Measurements from ENCODE around the gene EPSTI1.

DNA sequence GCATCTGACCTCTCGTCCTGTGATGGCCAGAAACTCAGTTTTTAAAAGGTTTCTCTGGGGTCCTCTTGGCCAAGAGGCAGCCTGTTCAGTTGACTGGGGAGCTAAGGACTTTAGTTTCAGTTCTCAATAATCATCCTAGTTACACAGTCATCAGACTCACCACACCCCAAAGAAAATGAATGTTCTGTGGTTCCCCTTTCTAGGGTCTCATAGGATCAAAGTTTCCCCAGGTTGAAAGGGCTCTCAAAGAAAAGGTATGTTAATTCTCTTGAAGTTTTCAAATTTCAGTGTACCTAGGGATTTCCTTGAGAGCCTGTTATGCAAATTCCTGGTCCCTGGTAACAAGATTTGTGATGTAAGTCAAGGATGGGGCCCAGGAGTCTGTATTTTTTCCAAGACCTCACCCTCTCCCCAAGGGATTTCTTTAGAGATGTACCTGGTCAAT, 115.7 kb downstream of the EPSTI1 start:
- TF ChIP-seq, protein P1, sequence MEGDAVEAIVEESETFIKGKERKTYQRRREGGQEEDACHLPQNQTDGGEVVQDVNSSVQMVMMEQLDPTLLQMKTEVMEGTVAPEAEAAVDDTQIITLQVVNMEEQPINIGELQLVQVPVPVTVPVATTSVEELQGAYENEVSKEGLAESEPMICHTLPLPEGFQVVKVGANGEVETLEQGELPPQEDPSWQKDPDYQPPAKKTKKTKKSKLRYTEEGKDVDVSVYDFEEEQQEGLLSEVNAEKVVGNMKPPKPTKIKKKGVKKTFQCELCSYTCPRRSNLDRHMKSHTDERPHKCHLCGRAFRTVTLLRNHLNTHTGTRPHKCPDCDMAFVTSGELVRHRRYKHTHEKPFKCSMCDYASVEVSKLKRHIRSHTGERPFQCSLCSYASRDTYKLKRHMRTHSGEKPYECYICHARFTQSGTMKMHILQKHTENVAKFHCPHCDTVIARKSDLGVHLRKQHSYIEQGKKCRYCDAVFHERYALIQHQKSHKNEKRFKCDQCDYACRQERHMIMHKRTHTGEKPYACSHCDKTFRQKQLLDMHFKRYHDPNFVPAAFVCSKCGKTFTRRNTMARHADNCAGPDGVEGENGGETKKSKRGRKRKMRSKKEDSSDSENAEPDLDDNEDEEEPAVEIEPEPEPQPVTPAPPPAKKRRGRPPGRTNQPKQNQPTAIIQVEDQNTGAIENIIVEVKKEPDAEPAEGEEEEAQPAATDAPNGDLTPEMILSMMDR (IDR thresholded peaks at IDR 0.05), result no peak
- TF ChIP-seq POLR2A (IDR thresholded peaks at IDR 0.05), result no peak
